DND-41 (cell line): Measurements from ENCODE around the gene EBPL.

ENCODE experiments used
- CTCF ChIP-seq: IDR thresholded peaks from 2 replicates; pipeline ENCODE4 v1.5.1; 2012; ENCODE audit warnings: borderline replicate concordance, low read length, moderate library complexity, mild to moderate bottlenecking; ENCODE audit not compliant: poor library complexity, severe bottlenecking; ENCODE audit errors: extremely low read depth
- EZH2 ChIP-seq: IDR thresholded peaks from 3 replicates; pipeline ENCODE4 v1.6.1; 2012; ENCODE audit warnings: borderline replicate concordance, low read depth, mild to moderate bottlenecking, moderate library complexity, low read length, inconsistent platforms; ENCODE audit not compliant: severe bottlenecking

- TF ChIP-seq CTCF (no peak), EZH2 (no peak)
Observed at GRCh38 chr13:49635599-49636433, 55.5 kb downstream of the EBPL start.
